Motor neuron (in vitro differentiated cells): Measurements from ENCODE around the gene MAP2K2. TPM values are rescaled to one million over a fixed set of nuclear protein-coding genes. Genes with fewer than 3 reads are reported as not detected.
A peak's percentile ranks its signal among the peaks of the same experiment; 100 is the strongest.

ENCODE experiments used
- ATAC-seq, 8 experiments: fragments of 200-7000 bp; cut with Tn5 transposase; replicated peaks in 6 of 8; 2 replicates each; pipeline ENCODE4 v1.8.0; 2021; ENCODE audit warnings: mild to moderate bottlenecking in 8 of 8, moderate library complexity in 8 of 8
- H3K27ac ChIP-seq, 2 donors: fragments of 250-450 bp; sonication (Bioruptor Pico); 2 replicates each; pipeline ENCODE4 v1.9.0; 2021; ENCODE audit warnings: antibody characterized with exemption in 2 of 2, mild to moderate bottlenecking in 2 of 2, moderate library complexity in 1 of 2
- H3K4me1 ChIP-seq, 2 donors: fragments of 250-450 bp; sonication (Bioruptor Pico); replicated peaks in 1 of 2; 2 replicates each; pipeline ENCODE4 v1.6.1; 2021; ENCODE audit warnings: antibody characterized with exemption in 2 of 2, mild to moderate bottlenecking in 2 of 2, moderate library complexity in 1 of 2
- H3K4me3 ChIP-seq, 5 donors: fragments of 250-450 bp; sonication (Bioruptor Pico); 2 replicates each; pipeline ENCODE4 v1.9.0; 2021; ENCODE audit warnings: antibody characterized with exemption in 5 of 5, mild to moderate bottlenecking in 5 of 5, moderate library complexity in 4 of 5
- WGBS, 10 experiments: fragments of 450-650 bp; shearing (Covaris generic); methylation state at CpG; one replicate each; pipeline ENCODE4 v1.0.0; 2022; 5-methylcytosine and 5-hydroxymethylcytosine counted together
- in situ Hi-C, 9 experiments: fragments of 400-800 bp; cut with MboI; loops; one replicate each; pipeline ENCODE4 v1.15.0; 2021; ENCODE audit warnings: low sequenced_read_pairs in 9 of 9, low pct_unique_long_range_greater_than_20kb in 2 of 9; ENCODE audit not compliant: unreplicated experiment in 9 of 9
- total RNA-seq, 8 experiments: library from RNA; unstranded; fragments of 300-600 nt; gene quantifications; 2 replicates each; pipeline versions ENCODE4 v1.2.3 to v1.2.4, GENCODE V29; 2022

MAP2K2 gene
- total RNA-seq, 8 experiments from 2014 or later, result 77.0 to 159 (median 99.6) TPM

- 83 to 93% methylated on average over 3 to 4 of the region's 53 CpGs; no CpG with 5 or more reads in 8 of the 10 experiments for WGBS, 10 experiments
- ATAC-seq, result peak in 2 of 8 experiments; percentile 3 to 15
- in situ Hi-C loops, result no loop called here
- Histone ChIP-seq H3K27ac (no peak overlapping the region), H3K4me1 (no peaks in the 10 kb centered on the region), H3K4me3 (no peak overlapping the region)
These were observed 21.4 kb downstream of the MAP2K2 start for GRCh38 chr19:4102339-4103079.

- in situ Hi-C loops, result no loop called here
- 95 to 100% methylated on average over 1 to 4 of the region's 10 CpGs; no CpG with 5 or more reads in 8 of the 10 experiments for WGBS, 10 experiments
- H3K4me1 ChIP-seq, result no peaks in the 10 kb centered on the region
- no peak overlapping the region for H3K27ac ChIP-seq
- no peak overlapping the region for H3K4me3 ChIP-seq
- no peak for ATAC-seq
These were observed 22.5 kb downstream of the MAP2K2 start for GRCh38 chr19:4101496-4101770.

GRCh38 chr19:4100647-4101495 lies 23.1 kb downstream of the MAP2K2 start:
- ATAC-seq, result no peak
- Histone ChIP-seq H3K27ac (no peak overlapping the region), H3K4me1 (no peaks in the 10 kb centered on the region), H3K4me3 (no peak overlapping the region)
- in situ Hi-C loops, result no loop called here
- WGBS, 10 experiments, result 71 to 100% (median 100%) methylated on average over 1 to 2 of the region's 38 CpGs; no CpG with 5 or more reads in 4 of the 10 experiments

GRCh38 chr19:4099041-4099764 lies 24.7 kb downstream of the MAP2K2 start:
- Histone ChIP-seq H3K4me1 (no peaks in the 10 kb centered on the region), H3K27ac (no peak overlapping the region), H3K4me3 (no peak overlapping the region)
- ATAC-seq, result no peak
- in situ Hi-C loops, result no loop called here
- 90 to 100% (median 93%) methylated on average over 1 to 5 of the region's 38 CpGs; no CpG with 5 or more reads in 7 of the 10 experiments for WGBS, 10 experiments

GRCh38 chr19:4098493-4098892 lies 25.4 kb downstream of the MAP2K2 start:
- Histone ChIP-seq H3K4me3 (no peak overlapping the region), H3K4me1 (no peaks in the 10 kb centered on the region), H3K27ac (no peak overlapping the region)
- WGBS, 10 experiments, result 92 to 100% (median 100%) methylated on average over 1 to 5 of the region's 18 CpGs; no CpG with 5 or more reads in 7 of the 10 experiments
- in situ Hi-C loops, result no loop called here
- ATAC-seq, result peak in 1 of 8 experiments; percentile 9

GRCh38 chr19:4097501-4097900 lies 26.4 kb downstream of the MAP2K2 start:
- in situ Hi-C loops, result no loop called here
- WGBS, 10 experiments, result 79 to 100% (median 87%) methylated on average over 1 to 6 of the region's 11 CpGs; no CpG with 5 or more reads in 6 of the 10 experiments
- H3K4me3 ChIP-seq, result no peak overlapping the region
- H3K27ac ChIP-seq, result no peak overlapping the region
- no peak for ATAC-seq
- H3K4me1 ChIP-seq, result no peaks in the 10 kb centered on the region

- H3K4me3 ChIP-seq, result no peak overlapping the region
- H3K4me1 ChIP-seq, result no peaks in the 10 kb centered on the region
- ATAC-seq, result no peak
- 94 to 100% methylated on average over 3 of the region's 31 CpGs; no CpG with 5 or more reads in 8 of the 10 experiments for WGBS, 10 experiments
- no peak overlapping the region for H3K27ac ChIP-seq
- in situ Hi-C loops, result no loop called here
These were observed 27.7 kb downstream of the MAP2K2 start for GRCh38 chr19:4096049-4096892.

GRCh38 chr19:4095488-4095844 lies 28.5 kb downstream of the MAP2K2 start:
- in situ Hi-C loops, result no loop called here
- H3K4me1 ChIP-seq, result no peaks in the 10 kb centered on the region
- 90 to 97% (median 93%) methylated on average over 2 to 10 of the region's 12 CpGs; no CpG with 5 or more reads in 6 of the 10 experiments for WGBS, 10 experiments
- ATAC-seq, result no peak
- H3K27ac ChIP-seq, result no peak overlapping the region
- H3K4me3 ChIP-seq, result no peak overlapping the region

GRCh38 chr19:4094761-4095487 lies 29.0 kb downstream of the MAP2K2 start:
- no peak overlapping the region for H3K27ac ChIP-seq
- no peak overlapping the region for H3K4me3 ChIP-seq
- 10 to 100% (median 93%) methylated on average over 1 to 6 of the region's 35 CpGs; no CpG with 5 or more reads in 5 of the 10 experiments for WGBS, 10 experiments
- ATAC-seq, result peak in 2 of 8 experiments; percentile 29 to 55
- no peaks in the 10 kb centered on the region for H3K4me1 ChIP-seq
- in situ Hi-C loops, result no loop called here

GRCh38 chr19:4094291-4094690 lies 29.6 kb downstream of the MAP2K2 start:
- WGBS, 10 experiments, result 82 to 100% (median 100%) methylated on average over 2 to 7 of the region's 19 CpGs; no CpG with 5 or more reads in 7 of the 10 experiments
- no peak overlapping the region for H3K4me3 ChIP-seq
- ATAC-seq, result no peak
- H3K27ac ChIP-seq, result no peak overlapping the region
- in situ Hi-C loops, result no loop called here
- no peaks in the 10 kb centered on the region for H3K4me1 ChIP-seq

- WGBS, 10 experiments, result 60 to 100% (median 91%) methylated on average over 1 to 6 of the region's 18 CpGs; no CpG with 5 or more reads in 3 of the 10 experiments
- in situ Hi-C loops, result no loop called here
- ATAC-seq, result no peak
- no peak overlapping the region for H3K27ac ChIP-seq
- no peaks in the 10 kb centered on the region for H3K4me1 ChIP-seq
- H3K4me3 ChIP-seq, result no peak overlapping the region
These were observed 30.2 kb downstream of the MAP2K2 start for GRCh38 chr19:4093643-4094175.
